ENCODE measurements around the gene CLGN.
"Not testable (repeated sequence)": the region's sequence is repeated elsewhere in the genome, so short reads cannot be mapped to it uniquely, and the experiment has no call there.

The CLGN gene

GRCh38 chr4:140427106-140427918, at the start of gene CLGN:
Gene CLGN, minus strand, starts transcription at chr4:140427648. Its CDS starts 14,570 bp downstream, at chr4:140413078.
- peak; percentile 57 for DNase-seq

GRCh38 chr4:140472156-140472555, 44.7 kb upstream of the CLGN start:
- no peak for DNase-seq

GRCh38 chr4:140469791-140470733, 42.6 kb upstream of the CLGN start:
- DNase-seq: no peak

- no peak for DNase-seq
Observed at GRCh38 chr4:140466146-140466545, 38.7 kb upstream of the CLGN start.

- no peak for DNase-seq
Observed at GRCh38 chr4:140463614-140464013, 36.2 kb upstream of the CLGN start.

- no peak for DNase-seq
Observed at GRCh38 chr4:140463182-140463581, 35.7 kb upstream of the CLGN start.

- DNase-seq: no peak
Observed at GRCh38 chr4:140450352-140450751, 22.9 kb upstream of the CLGN start.

GRCh38 chr4:140448830-140449229, 21.4 kb upstream of the CLGN start:
- no peak for DNase-seq

- no peak for DNase-seq
Observed at GRCh38 chr4:140448162-140448561, 20.7 kb upstream of the CLGN start.

- DNase-seq: not testable (repeated sequence)
Observed at GRCh38 chr4:140444347-140444746, 16.9 kb upstream of the CLGN start.

GRCh38 chr4:140439644-140440142, 12.2 kb upstream of the CLGN start:
- DNase-seq: no peak

GRCh38 chr4:140427919-140428471, 547 bp upstream of the CLGN start:
- DNase-seq: peak; percentile 57

GRCh38 chr4:140426610-140427105, 790 bp downstream of the CLGN start:
- DNase-seq: peak; percentile 9

GRCh38 chr4:140423106-140423505, 4.3 kb downstream of the CLGN start:
- no peak for DNase-seq

- not testable (repeated sequence) for DNase-seq
Observed at GRCh38 chr4:140413130-140413969, 14.1 kb downstream of the CLGN start.

- DNase-seq: no peak
Observed at GRCh38 chr4:140408974-140409373, 18.5 kb downstream of the CLGN start.

- DNase-seq: no peak
Observed at GRCh38 chr4:140406292-140406691, 21.2 kb downstream of the CLGN start.

- no peak for DNase-seq
Observed at GRCh38 chr4:140400111-140400510, 27.3 kb downstream of the CLGN start.

- DNase-seq: no peak
Observed at GRCh38 chr4:140395668-140396067, 31.8 kb downstream of the CLGN start.

- no peak for DNase-seq
Observed at GRCh38 chr4:140388015-140388414, 39.4 kb downstream of the CLGN start.

GRCh38 chr4:140382732-140383131, 44.7 kb downstream of the CLGN start:
- DNase-seq: no peak

- DNase-seq: no peak
Observed at GRCh38 chr4:140374130-140374477, 53.3 kb downstream of the CLGN start.
